A549 (cell line): ENCODE measurements around the gene P4HB. TPM values are rescaled to one million over a fixed set of nuclear protein-coding genes. Genes with fewer than 3 reads are reported as not detected.

Source experiments
- ATAC-seq, 2 experiments: fragments of 200-7000 bp in 1 of 2; fragments of >200 bp in 1 of 2; cut with Nextera tagmentation in 1 of 2; cut with Tn5 transposase in 1 of 2; 3 replicates each; pipeline versions ENCODE4 v1.8.0 to v1.9.1; 2018 to 2020; ENCODE audit warnings: mild to moderate bottlenecking in 1 of 2, moderate library complexity in 1 of 2
- CTCF ChIA-PET: fragments of 300-600 bp; sonication (Branson Sonifier 250); formaldehyde crosslinking; extraction: SDS; loops from one replicate; lab custom pipeline; 2021; ENCODE audit warnings: antibody characterized with exemption, inconsistent platforms; lab: Yijun Ruan, JAX
- POLR2A ChIA-PET: fragments of 350-600 bp; formaldehyde crosslinking; extraction: SDS; loops from one replicate; lab custom pipeline; 2021; ENCODE audit warnings: antibody characterized with exemption, inconsistent platforms; lab: Yijun Ruan, JAX
- DNase-seq, 2 experiments: peaks; one replicate each; pipeline versions ENCODE4 v3.0.0 to v3.0.0-alpha.2; 2011 to 2016; ENCODE audit warnings: low read depth in 1 of 2, low spot score in 1 of 2
- FAIRE-seq: peaks from 2 replicates; lab custom pipeline; 2011; peaks lifted over from hg19 to GRCh38; lab: Jason Lieb, UNC
- H3K27ac ChIP-seq, 2 experiments: fragments of >200 bp; sonication (Bioruptor Twin); formaldehyde crosslinking; 3 replicates each; pipeline ENCODE4 v1.5.1; 2016 to 2017
- H3K4me1 ChIP-seq: fragments of >200 bp; sonication (Bioruptor Twin); formaldehyde crosslinking; 3 replicates; pipeline ENCODE4 v1.6.1; 2016
- H3K4me2 ChIP-seq: fragments of >200 bp; sonication (Bioruptor Twin); formaldehyde crosslinking; 3 replicates; pipeline ENCODE4 v1.6.1; 2016
- H3K4me3 ChIP-seq: fragments of >200 bp; sonication (Bioruptor Twin); formaldehyde crosslinking; 3 replicates; pipeline ENCODE4 v1.5.1; 2016
- H3K9me3 ChIP-seq: fragments of >200 bp; sonication (Bioruptor Twin); formaldehyde crosslinking; 3 replicates; pipeline ENCODE4 v1.6.1; 2016
- BHLHE40 ChIP-seq: IDR thresholded peaks from 2 replicates; pipeline ENCODE4 v1.6.1; 2012; ENCODE audit warnings: low read depth, low read length, inconsistent platforms
- CBX8 ChIP-seq: fragments of 200-600 bp; sonication (generic); IDR thresholded peaks from 2 replicates; pipeline ENCODE4 v1.6.1; 2016
- CHD2 ChIP-seq: fragments of 150-350 bp; IDR thresholded peaks from 2 replicates; pipeline ENCODE4 v1.6.1; 2014; ENCODE audit warnings: low read length; ENCODE audit not compliant: partially characterized antibody
- CTCF ChIP-seq: fragments of >200 bp; sonication (Bioruptor Twin); formaldehyde crosslinking; IDR thresholded peaks from 3 replicates; pipeline ENCODE4 v1.5.1; 2016
- EHF ChIP-seq: fragments of 250-450 bp; sonication (Bioruptor Pico); IDR thresholded peaks from 2 replicates; pipeline ENCODE4 v1.5.0; 2020; ENCODE audit warnings: mild to moderate bottlenecking
- ESRRA ChIP-seq: fragments of 150-350 bp; IDR thresholded peaks from 2 replicates; pipeline ENCODE4 v1.6.1; 2014; ENCODE audit warnings: mild to moderate bottlenecking, low read length, borderline replicate concordance
- FOSL2 ChIP-seq, 2 experiments: fragments of 450-650 bp in 1 of 2; fragments of >200 bp in 1 of 2; sonication (Bioruptor Twin) in 1 of 2; formaldehyde crosslinking; IDR thresholded peaks; 2 replicates each; pipeline versions ENCODE4 v1.5.0 to v1.6.1; 2016 to 2020; ENCODE audit warnings: mild to moderate bottlenecking in 1 of 2, moderate library complexity in 1 of 2
- JUN ChIP-seq, 2 experiments: fragments of >200 bp; sonication (Bioruptor Twin); formaldehyde crosslinking; IDR thresholded peaks; 2 replicates in 1 of 2; 3 replicates in 1 of 2; pipeline ENCODE4 v1.6.1; 2016 to 2017
- NPAS2 ChIP-seq: fragments of 250-450 bp; sonication (Bioruptor Pico); IDR thresholded peaks from 2 replicates; pipeline ENCODE4 v1.8.0; 2022; ENCODE audit warnings: mild to moderate bottlenecking, moderate library complexity, borderline replicate concordance
- PBX3 ChIP-seq: IDR thresholded peaks from 2 replicates; pipeline ENCODE4 v1.6.1; 2012
- POLR2A ChIP-seq: IDR thresholded peaks from 2 replicates; pipeline ENCODE4 v1.6.1; 2012; ENCODE audit warnings: mild to moderate bottlenecking, low read length
- RAD21 ChIP-seq, 2 experiments: fragments of >200 bp in 1 of 2; sonication (Bioruptor Twin) in 1 of 2; formaldehyde crosslinking in 1 of 2; IDR thresholded peaks in 1 of 2; conservative IDR thresholded peaks in 1 of 2; 2 replicates in 1 of 2; 3 replicates in 1 of 2; pipeline ENCODE4 v1.6.1; 2012 to 2018; ENCODE audit warnings: inconsistent platforms in 1 of 2
- RFX5 ChIP-seq: fragments of 450-650 bp; IDR thresholded peaks from 2 replicates; pipeline ENCODE4 v1.7.1; 2014; ENCODE audit warnings: antibody characterized with exemption, mild to moderate bottlenecking, moderate library complexity
- RNF2 ChIP-seq: fragments of 200-600 bp; sonication (generic); IDR thresholded peaks from 2 replicates; pipeline ENCODE4 v1.6.1; 2016; ENCODE audit warnings: low read depth, mild to moderate bottlenecking, antibody characterized with exemption, moderate library complexity, borderline replicate concordance
- SMC3 ChIP-seq: fragments of >200 bp; sonication (Bioruptor Twin); formaldehyde crosslinking; IDR thresholded peaks from 3 replicates; pipeline ENCODE4 v1.6.1; 2018; ENCODE audit warnings: inconsistent platforms
- TFCP2L1 ChIP-seq: fragments of 250-450 bp; sonication (Bioruptor Pico); IDR thresholded peaks from 2 replicates; pipeline ENCODE4 v1.5.0; 2021; ENCODE audit warnings: mild to moderate bottlenecking
- TP53 ChIP-seq: fragments of 250-450 bp; sonication (Bioruptor Pico); IDR thresholded peaks from 2 replicates; pipeline ENCODE4 v1.5.0; 2021; ENCODE audit warnings: mild to moderate bottlenecking, moderate library complexity
- WGBS: methylation state at CpG from one replicate; pipeline ENCODE4 v1.1.6; 2017; ENCODE audit errors: missing lambda C conversion rate; 5-methylcytosine and 5-hydroxymethylcytosine counted together
- polyA plus RNA-seq, 4 experiments: library from polyadenylated mRNA; depleted of rRNA in 3 of 4; stranded (reverse); fragments of >200 nt; fragmentation: RNase III in 1 of 4; extraction: RNeasy Plus Mini Kit Qiagen cat#74134 plus additional on column Dnase treatment in 1 of 4; gene quantifications; 2 replicates in 3 of 4; 3 replicates in 1 of 4; pipeline ENCODE4 v1.2.3, GENCODE V29; 2011 to 2017
- TF ChIP-seq, protein P1 (sequence below): fragments of 150-350 bp; IDR thresholded peaks from 2 replicates; pipeline ENCODE4 v1.6.1; 2014; ENCODE audit warnings: low read depth, mild to moderate bottlenecking, low read length
- TF ChIP-seq, protein P2 (sequence below): IDR thresholded peaks from 2 replicates; pipeline ENCODE4 v1.6.1; 2012; ENCODE audit warnings: low read depth, borderline replicate concordance
- TF ChIP-seq, protein P3 (sequence below): fragments of 250-450 bp; sonication (Bioruptor Pico); IDR thresholded peaks from 2 replicates; pipeline ENCODE4 v1.5.0; 2021; ENCODE audit warnings: mild to moderate bottlenecking, moderate library complexity, borderline replicate concordance
- TF ChIP-seq, protein P4 (sequence below): fragments of >200 bp; sonication (Bioruptor Twin); formaldehyde crosslinking; IDR thresholded peaks from 3 replicates; pipeline ENCODE4 v1.6.1; 2016
- TF ChIP-seq, protein P5 (sequence below): IDR thresholded peaks from 2 replicates; pipeline ENCODE4 v1.6.1; 2012
- TF ChIP-seq, protein P6 (sequence below): fragments of 250-450 bp; sonication (Bioruptor Pico); IDR thresholded peaks from 2 replicates; pipeline ENCODE4 v1.5.0; 2020; ENCODE audit warnings: low read depth, mild to moderate bottlenecking, moderate library complexity

P4HB gene
- polyA plus RNA-seq, 2 of the 4 experiments (the other 2 are of a cell fraction), result 102 to 622 TPM

GRCh38 chr17:81869221-81870130 lies 9.1 kb upstream of the P4HB start:
- Histone ChIP-seq H3K9me3 (no peaks in the 10 kb centered on the region), H3K4me3 (peak overlapping the region; percentile 99), H3K4me1 (peaks cover 46% of the 10 kb centered on the region), H3K4me2 (peak overlapping the region; percentile 97), H3K27ac (peak overlapping the region; percentile 97 to 100)
- ATAC-seq (peak in 1 of 2 experiments; percentile 23; a peak in 3 of 6 replicates), FAIRE-seq (no peak), DNase-seq (peak; percentile 62 to 69)
- no peak for TF ChIP-seq BHLHE40
- no peak for TF ChIP-seq NPAS2 (CRISPR knock-in tag)
- peak; percentile 9 to 22; a peak in 2 of 5 replicates for TF ChIP-seq JUN (IDR thresholded peaks at IDR 0.05)
- TF ChIP-seq EHF, result no peak
- peak; percentile 13; the same call in 1 of the 2 replicates for TF ChIP-seq TP53 (CRISPR knock-in tag)
- no peak for TF ChIP-seq CHD2
- TF ChIP-seq RFX5, result no peak
- peak; percentile 75 for TF ChIP-seq RNF2
- TF ChIP-seq, protein P1, sequence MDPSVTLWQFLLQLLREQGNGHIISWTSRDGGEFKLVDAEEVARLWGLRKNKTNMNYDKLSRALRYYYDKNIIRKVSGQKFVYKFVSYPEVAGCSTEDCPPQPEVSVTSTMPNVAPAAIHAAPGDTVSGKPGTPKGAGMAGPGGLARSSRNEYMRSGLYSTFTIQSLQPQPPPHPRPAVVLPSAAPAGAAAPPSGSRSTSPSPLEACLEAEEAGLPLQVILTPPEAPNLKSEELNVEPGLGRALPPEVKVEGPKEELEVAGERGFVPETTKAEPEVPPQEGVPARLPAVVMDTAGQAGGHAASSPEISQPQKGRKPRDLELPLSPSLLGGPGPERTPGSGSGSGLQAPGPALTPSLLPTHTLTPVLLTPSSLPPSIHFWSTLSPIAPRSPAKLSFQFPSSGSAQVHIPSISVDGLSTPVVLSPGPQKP, result no peak
- TF ChIP-seq CTCF, result peak; percentile 78
- TF ChIP-seq POLR2A, result peak; percentile 25; the same call in 1 of the 2 replicates
- TF ChIP-seq, protein P2, sequence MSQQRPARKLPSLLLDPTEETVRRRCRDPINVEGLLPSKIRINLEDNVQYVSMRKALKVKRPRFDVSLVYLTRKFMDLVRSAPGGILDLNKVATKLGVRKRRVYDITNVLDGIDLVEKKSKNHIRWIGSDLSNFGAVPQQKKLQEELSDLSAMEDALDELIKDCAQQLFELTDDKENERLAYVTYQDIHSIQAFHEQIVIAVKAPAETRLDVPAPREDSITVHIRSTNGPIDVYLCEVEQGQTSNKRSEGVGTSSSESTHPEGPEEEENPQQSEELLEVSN, result 0 out of 2 replicates have a peak, but pooled peaks have one; percentile 5
- TF ChIP-seq, protein P3, sequence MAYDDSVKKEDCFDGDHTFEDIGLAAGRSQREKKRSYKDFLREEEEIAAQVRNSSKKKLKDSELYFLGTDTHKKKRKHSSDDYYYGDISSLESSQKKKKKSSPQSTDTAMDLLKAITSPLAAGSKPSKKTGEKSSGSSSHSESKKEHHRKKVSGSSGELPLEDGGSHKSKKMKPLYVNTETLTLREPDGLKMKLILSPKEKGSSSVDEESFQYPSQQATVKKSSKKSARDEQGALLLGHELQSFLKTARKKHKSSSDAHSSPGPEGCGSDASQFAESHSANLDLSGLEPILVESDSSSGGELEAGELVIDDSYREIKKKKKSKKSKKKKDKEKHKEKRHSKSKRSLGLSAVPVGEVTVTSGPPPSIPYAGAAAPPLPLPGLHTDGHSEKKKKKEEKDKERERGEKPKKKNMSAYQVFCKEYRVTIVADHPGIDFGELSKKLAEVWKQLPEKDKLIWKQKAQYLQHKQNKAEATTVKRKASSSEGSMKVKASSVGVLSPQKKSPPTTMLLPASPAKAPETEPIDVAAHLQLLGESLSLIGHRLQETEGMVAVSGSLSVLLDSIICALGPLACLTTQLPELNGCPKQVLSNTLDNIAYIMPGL (CRISPR knock-in tag), result peak; percentile 43; the same call in 1 of the 2 replicates
- TF ChIP-seq, protein P4, sequence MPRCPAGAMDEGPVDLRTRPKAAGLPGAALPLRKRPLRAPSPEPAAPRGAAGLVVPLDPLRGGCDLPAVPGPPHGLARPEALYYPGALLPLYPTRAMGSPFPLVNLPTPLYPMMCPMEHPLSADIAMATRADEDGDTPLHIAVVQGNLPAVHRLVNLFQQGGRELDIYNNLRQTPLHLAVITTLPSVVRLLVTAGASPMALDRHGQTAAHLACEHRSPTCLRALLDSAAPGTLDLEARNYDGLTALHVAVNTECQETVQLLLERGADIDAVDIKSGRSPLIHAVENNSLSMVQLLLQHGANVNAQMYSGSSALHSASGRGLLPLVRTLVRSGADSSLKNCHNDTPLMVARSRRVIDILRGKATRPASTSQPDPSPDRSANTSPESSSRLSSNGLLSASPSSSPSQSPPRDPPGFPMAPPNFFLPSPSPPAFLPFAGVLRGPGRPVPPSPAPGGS, result no peak; the same call in 2 of the 3 replicates
- TF ChIP-seq, protein P5, sequence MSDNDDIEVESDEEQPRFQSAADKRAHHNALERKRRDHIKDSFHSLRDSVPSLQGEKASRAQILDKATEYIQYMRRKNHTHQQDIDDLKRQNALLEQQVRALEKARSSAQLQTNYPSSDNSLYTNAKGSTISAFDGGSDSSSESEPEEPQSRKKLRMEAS, result peak; percentile 54; the same call in 1 of the 2 replicates
- TF ChIP-seq ESRRA, result no peak
- TF ChIP-seq RAD21 (conservative IDR thresholded peaks at IDR 0.05 in 1 of 2, IDR thresholded peaks at IDR 0.05 in 1 of 2), result peak; percentile 42 to 59
- TF ChIP-seq PBX3, result peak; percentile 34; the same call in 1 of the 2 replicates
- TF ChIP-seq, protein P6, sequence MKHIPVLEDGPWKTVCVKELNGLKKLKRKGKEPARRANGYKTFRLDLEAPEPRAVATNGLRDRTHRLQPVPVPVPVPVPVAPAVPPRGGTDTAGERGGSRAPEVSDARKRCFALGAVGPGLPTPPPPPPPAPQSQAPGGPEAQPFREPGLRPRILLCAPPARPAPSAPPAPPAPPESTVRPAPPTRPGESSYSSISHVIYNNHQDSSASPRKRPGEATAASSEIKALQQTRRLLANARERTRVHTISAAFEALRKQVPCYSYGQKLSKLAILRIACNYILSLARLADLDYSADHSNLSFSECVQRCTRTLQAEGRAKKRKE, result 0 out of 2 replicates have a peak, but pooled peaks have one; percentile 13
- 0 out of 2 replicates have a peak, but pooled peaks have one; percentile 12 for TF ChIP-seq TFCP2L1 (CRISPR knock-in tag)
- TF ChIP-seq SMC3, result peak; percentile 64
- TF ChIP-seq FOSL2 (IDR thresholded peaks at IDR 0.05), result no peak
- TF ChIP-seq FOSL2 (CRISPR knock-in tag; IDR thresholded peaks at IDR 0.05), result no peak
- TF ChIP-seq CBX8, result no peak
- POLR2A ChIA-PET, result interaction anchor here (0.6 to 1.9 kb wide), 6 partner anchors 9 to 310 kb away, joined by 3 to 7 read pairs (median 4); partner anchors contain the start of gene P4HB
- CTCF ChIA-PET, result interaction anchor here (0.6 to 8.6 kb wide), 46 partner anchors 8 to 270 kb away, joined by 3 to 126 read pairs (median 5); partner anchors contain the start of genes ALYREF, ANAPC11, CENPX and DCXR
- 27% methylated on average over 39 of the region's 52 CpGs for WGBS
